ENCODE data around the gene GPC1. TPM values are rescaled to one million over a fixed set of nuclear protein-coding genes. Genes with fewer than 3 reads are reported as not detected.
"Not testable (repeated sequence)": the region's sequence is repeated elsewhere in the genome, so short reads cannot be mapped to it uniquely, and the experiment has no call there.

The GPC1 gene
- total RNA-seq, 1 experiment from 2014 or later = 38.9 TPM

- peaks cover 1% of the 10 kb centered on the region for H3K9me3 Mint-ChIP-seq (ENCODE audit: unreplicated experiment)
- peaks cover 6% of the 10 kb centered on the region for H3K36me3 Mint-ChIP-seq (ENCODE audit: insufficient read depth, unreplicated experiment)
- ChIA-PET CTCF (no interaction called here), POLR2A (no interaction called here)
- intact Hi-C loops (cut with micrococcal nuclease) = no loop called here
- no peak overlapping the region for H3K4me3 Mint-ChIP-seq (ENCODE audit: unreplicated experiment)
- no peaks in the 10 kb centered on the region for H3K4me1 Mint-ChIP-seq (ENCODE audit: insufficient read depth, unreplicated experiment)
- DNase-seq (ENCODE audit: unreplicated experiment) = no peak
- no peak for TF ChIP-seq CTCF (IDR thresholded peaks at IDR 0.05; ENCODE audit: unreplicated experiment)
- no TSS peak for BruUV-seq (replicated peaks)
- no peaks in the 10 kb centered on the region for H3K27me3 Mint-ChIP-seq (ENCODE audit: insufficient read depth, unreplicated experiment)
- no peak overlapping the region for H3K27ac Mint-ChIP-seq (ENCODE audit: low read depth, unreplicated experiment)
Observed at GRCh38 chr2:240481720-240482119, 46.3 kb downstream of the GPC1 start.

- peaks cover 5% of the 10 kb centered on the region for H3K9me3 Mint-ChIP-seq (ENCODE audit: unreplicated experiment)
Observed at GRCh38 chr2:240482141-240482540, 46.7 kb downstream of the GPC1 start.

GRCh38 chr2:240491483-240491882 is 56.0 kb downstream of the GPC1 start:
- TF ChIP-seq CTCF (IDR thresholded peaks at IDR 0.05; ENCODE audit: unreplicated experiment) = no peak
- no peaks in the 10 kb centered on the region for H3K4me1 Mint-ChIP-seq (ENCODE audit: insufficient read depth, unreplicated experiment)
- H3K4me3 Mint-ChIP-seq (ENCODE audit: unreplicated experiment) = no peak overlapping the region
- ChIA-PET POLR2A (no interaction called here), CTCF (interaction anchor here (1.1 kb wide), 1 partner anchor 259 kb away, joined by 4 read pairs; no protein-coding TSS in a partner anchor)
- H3K9me3 Mint-ChIP-seq (ENCODE audit: unreplicated experiment) = peaks cover 47% of the 10 kb centered on the region
- H3K27ac Mint-ChIP-seq (ENCODE audit: low read depth, unreplicated experiment) = no peak overlapping the region
- peaks cover 7% of the 10 kb centered on the region for H3K36me3 Mint-ChIP-seq (ENCODE audit: insufficient read depth, unreplicated experiment)
- H3K27me3 Mint-ChIP-seq (ENCODE audit: insufficient read depth, unreplicated experiment) = no peaks in the 10 kb centered on the region
- intact Hi-C loops (cut with micrococcal nuclease) = no loop called here
- no TSS peak for BruUV-seq (replicated peaks)
- no peak for DNase-seq (ENCODE audit: unreplicated experiment)

More at GRCh38 chr2:240482141-240482540, 46.7 kb downstream of the GPC1 start:
- H3K4me1 Mint-ChIP-seq (ENCODE audit: insufficient read depth, unreplicated experiment) = no peaks in the 10 kb centered on the region
- TF ChIP-seq CTCF (IDR thresholded peaks at IDR 0.05; ENCODE audit: unreplicated experiment) = no peak
- H3K36me3 Mint-ChIP-seq (ENCODE audit: insufficient read depth, unreplicated experiment) = peaks cover 6% of the 10 kb centered on the region
- no peaks in the 10 kb centered on the region for H3K27me3 Mint-ChIP-seq (ENCODE audit: insufficient read depth, unreplicated experiment)
- intact Hi-C loops (cut with micrococcal nuclease) = no loop called here
- H3K4me3 Mint-ChIP-seq (ENCODE audit: unreplicated experiment) = no peak overlapping the region
- POLR2A ChIA-PET = no interaction called here
- no peak overlapping the region for H3K27ac Mint-ChIP-seq (ENCODE audit: low read depth, unreplicated experiment)
- BruUV-seq (replicated peaks) = no TSS peak
- CTCF ChIA-PET = no interaction called here
- DNase-seq (ENCODE audit: unreplicated experiment) = no peak

- no peak overlapping the region for H3K27ac Mint-ChIP-seq (ENCODE audit: low read depth, unreplicated experiment)
- intact Hi-C loops (cut with micrococcal nuclease) = no loop called here
- H3K27me3 Mint-ChIP-seq (ENCODE audit: insufficient read depth, unreplicated experiment) = no peaks in the 10 kb centered on the region
- no peaks in the 10 kb centered on the region for H3K36me3 Mint-ChIP-seq (ENCODE audit: insufficient read depth, unreplicated experiment)
- H3K4me3 Mint-ChIP-seq (ENCODE audit: unreplicated experiment) = no peak overlapping the region
- H3K9me3 Mint-ChIP-seq (ENCODE audit: unreplicated experiment) = peaks cover 32% of the 10 kb centered on the region
- no peak for TF ChIP-seq CTCF (IDR thresholded peaks at IDR 0.05; ENCODE audit: unreplicated experiment)
- H3K4me1 Mint-ChIP-seq (ENCODE audit: insufficient read depth, unreplicated experiment) = peaks cover 5% of the 10 kb centered on the region
- CTCF ChIA-PET = interaction anchor here (0.5 to 2.6 kb wide), 3 partner anchors 20 to 1303 kb away, joined by 3 to 12 read pairs (median 4); no protein-coding TSS in a partner anchor
- DNase-seq (ENCODE audit: unreplicated experiment) = no peak
- BruUV-seq (replicated peaks) = no TSS peak
- POLR2A ChIA-PET = interaction anchor here (1.2 kb wide), 1 partner anchor 9 kb away, joined by 4 read pairs; no protein-coding TSS in a partner anchor
Observed at GRCh38 chr2:240494194-240494793, 58.8 kb downstream of the GPC1 start.

- BruUV-seq (replicated peaks); H3K36me3 Mint-ChIP-seq (ENCODE audit: insufficient read depth, unreplicated experiment); DNase-seq (ENCODE audit: unreplicated experiment); H3K4me1 Mint-ChIP-seq (ENCODE audit: insufficient read depth, unreplicated experiment); H3K27me3 Mint-ChIP-seq (ENCODE audit: insufficient read depth, unreplicated experiment); H3K4me3 Mint-ChIP-seq (ENCODE audit: unreplicated experiment); intact Hi-C loops (cut with micrococcal nuclease); H3K27ac Mint-ChIP-seq (ENCODE audit: low read depth, unreplicated experiment): not testable (repeated sequence)
- POLR2A ChIA-PET = interaction anchor here (1.2 kb wide), 1 partner anchor 8 kb away, joined by 4 read pairs; no protein-coding TSS in a partner anchor
- CTCF ChIA-PET = interaction anchor here (2.6 kb wide), 1 partner anchor 19 kb away, joined by 12 read pairs; no protein-coding TSS in a partner anchor
- H3K9me3 Mint-ChIP-seq (ENCODE audit: unreplicated experiment) = peaks cover 29% of the 10 kb centered on the region
Observed at GRCh38 chr2:240494942-240495341, 59.5 kb downstream of the GPC1 start.

GRCh38 chr2:240497082-240497481 is 61.6 kb downstream of the GPC1 start:
- H3K36me3 Mint-ChIP-seq (ENCODE audit: insufficient read depth, unreplicated experiment); H3K4me1 Mint-ChIP-seq (ENCODE audit: insufficient read depth, unreplicated experiment); H3K4me3 Mint-ChIP-seq (ENCODE audit: unreplicated experiment); BruUV-seq (replicated peaks); intact Hi-C loops (cut with micrococcal nuclease); POLR2A ChIA-PET; H3K27ac Mint-ChIP-seq (ENCODE audit: low read depth, unreplicated experiment); H3K27me3 Mint-ChIP-seq (ENCODE audit: insufficient read depth, unreplicated experiment): not testable (repeated sequence)
- H3K9me3 Mint-ChIP-seq (ENCODE audit: unreplicated experiment) = peaks cover 15% of the 10 kb centered on the region
- CTCF ChIA-PET = interaction anchor here (0.8 to 1.9 kb wide), 4 partner anchors 58 to 346 kb away, joined by 3 to 6 read pairs (median 4); no protein-coding TSS in a partner anchor
- peak; percentile 22 for DNase-seq (ENCODE audit: unreplicated experiment)

All from MCF 10A (cell line).